CD4-positive, alpha-beta T cell treated with Interleukin-4 for 4 hours (primary cell): ENCODE results near the gene TRIM72.
"Not testable (repeated sequence)": the region's sequence is repeated elsewhere in the genome, so short reads cannot be mapped to it uniquely, and the experiment has no call there.

Source experiments
- DNase-seq: peaks from one replicate; pipeline ENCODE4 v3.0.0-alpha.2; 2020

The TRIM72 gene, protein sequence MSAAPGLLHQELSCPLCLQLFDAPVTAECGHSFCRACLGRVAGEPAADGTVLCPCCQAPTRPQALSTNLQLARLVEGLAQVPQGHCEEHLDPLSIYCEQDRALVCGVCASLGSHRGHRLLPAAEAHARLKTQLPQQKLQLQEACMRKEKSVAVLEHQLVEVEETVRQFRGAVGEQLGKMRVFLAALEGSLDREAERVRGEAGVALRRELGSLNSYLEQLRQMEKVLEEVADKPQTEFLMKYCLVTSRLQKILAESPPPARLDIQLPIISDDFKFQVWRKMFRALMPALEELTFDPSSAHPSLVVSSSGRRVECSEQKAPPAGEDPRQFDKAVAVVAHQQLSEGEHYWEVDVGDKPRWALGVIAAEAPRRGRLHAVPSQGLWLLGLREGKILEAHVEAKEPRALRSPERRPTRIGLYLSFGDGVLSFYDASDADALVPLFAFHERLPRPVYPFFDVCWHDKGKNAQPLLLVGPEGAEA

DNA sequence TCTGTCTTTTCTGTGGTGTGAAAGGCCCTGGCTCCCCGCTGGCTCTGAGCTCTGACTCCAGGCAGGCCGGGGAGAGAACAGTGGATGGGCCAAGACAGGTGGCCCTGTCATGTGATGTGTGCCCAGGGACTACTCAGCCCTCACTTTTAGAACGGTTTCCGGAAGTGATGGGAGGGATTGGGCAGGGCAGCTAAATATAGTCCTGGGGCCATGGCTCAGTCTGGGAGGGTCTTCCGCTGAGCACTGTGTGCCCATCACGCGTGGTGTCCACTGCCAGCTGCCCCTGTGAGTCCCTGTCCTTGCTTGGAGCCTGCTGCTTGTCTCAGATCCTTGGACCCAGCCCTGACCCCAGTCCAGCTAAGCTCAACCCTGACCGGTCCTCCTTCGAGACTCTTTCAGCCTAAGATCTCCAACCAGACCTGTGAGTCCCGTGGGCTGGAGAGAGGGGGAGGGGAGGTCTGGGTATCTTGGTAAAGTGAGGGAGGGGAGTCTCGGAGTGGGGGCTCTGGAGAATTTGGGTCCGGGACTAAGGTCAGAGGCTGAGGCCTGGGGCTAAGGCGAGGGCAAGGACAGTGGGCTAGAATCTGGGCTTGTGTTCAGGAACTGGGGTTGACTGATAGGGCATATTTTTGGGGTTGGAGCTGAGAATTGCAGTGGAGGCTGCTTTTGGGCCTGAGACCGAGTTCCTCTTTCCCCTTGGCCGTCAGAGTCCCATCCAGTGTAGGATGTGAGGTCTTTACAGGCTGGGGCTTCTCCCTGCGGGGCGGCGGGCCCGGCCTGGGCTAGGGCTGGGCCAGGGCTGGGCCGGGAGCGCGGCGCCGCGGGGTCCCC is at the start of gene TRIM72:
Gene TRIM72, plus strand, starts transcription at position 243 of the 831 bp plus-strand sequence. CDS start 620 bp downstream, outside the sequence.
- DNase-seq, result no peak

DNA sequence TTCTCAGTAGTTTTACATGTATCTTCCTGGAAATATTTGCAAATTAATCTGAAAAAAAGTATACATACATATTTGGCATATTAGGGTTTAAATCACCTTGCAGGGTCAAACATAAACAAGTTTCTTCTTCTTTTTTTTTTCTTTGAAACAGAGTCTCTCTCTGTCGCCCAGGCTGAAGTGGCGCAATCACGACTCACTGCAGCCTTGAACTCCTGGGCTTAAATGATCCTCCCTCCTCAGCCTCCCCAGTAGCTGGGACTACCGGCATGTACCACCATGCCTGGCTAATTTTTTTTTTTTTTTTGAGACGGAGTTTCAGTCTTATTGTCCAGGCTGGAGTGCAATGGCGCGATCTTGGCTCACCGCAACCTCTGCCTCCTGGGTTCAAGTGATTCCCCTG is 46.6 kb upstream of the TRIM72 start:
- no peak for DNase-seq

DNA sequence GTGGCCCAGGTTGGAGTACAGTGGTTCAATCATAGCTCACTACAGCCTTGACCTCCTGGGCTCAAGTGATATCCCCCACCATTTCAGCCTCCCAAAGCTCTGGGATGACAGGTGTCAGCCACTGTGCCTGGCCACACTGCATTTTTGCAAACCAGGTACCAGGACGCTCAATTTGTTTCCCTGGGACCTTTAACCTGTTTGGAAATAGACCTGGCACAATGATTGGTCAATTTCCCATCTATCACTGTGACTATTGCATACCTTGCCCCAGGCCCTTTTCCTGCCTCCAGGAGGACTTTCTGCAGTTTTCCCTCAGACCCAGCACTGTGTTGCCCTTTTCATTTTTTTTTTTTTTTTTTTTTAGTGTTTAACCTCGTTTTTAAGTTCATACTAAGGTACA is 45.1 kb upstream of the TRIM72 start:
- no peak for DNase-seq

DNA sequence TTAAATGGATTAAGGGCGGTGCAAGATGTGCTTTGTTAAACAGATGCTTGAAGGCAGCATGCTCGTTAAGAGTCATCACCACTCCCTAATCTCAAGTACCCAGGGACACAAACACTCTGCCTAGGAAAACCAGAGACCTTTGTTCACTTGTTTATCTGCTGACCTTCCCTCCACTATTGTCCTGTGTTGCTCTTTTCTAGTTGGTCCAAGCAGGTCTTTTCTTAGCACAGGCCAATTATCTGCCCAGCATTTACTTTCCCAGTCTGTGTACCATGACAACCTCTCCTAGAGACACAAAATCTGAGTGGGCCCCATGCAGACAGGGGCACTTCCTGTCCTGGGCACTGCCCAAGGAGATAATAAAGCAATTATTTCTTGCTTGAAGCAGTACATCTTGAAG is 43.9 kb upstream of the TRIM72 start:
- not testable (repeated sequence) for DNase-seq

DNA sequence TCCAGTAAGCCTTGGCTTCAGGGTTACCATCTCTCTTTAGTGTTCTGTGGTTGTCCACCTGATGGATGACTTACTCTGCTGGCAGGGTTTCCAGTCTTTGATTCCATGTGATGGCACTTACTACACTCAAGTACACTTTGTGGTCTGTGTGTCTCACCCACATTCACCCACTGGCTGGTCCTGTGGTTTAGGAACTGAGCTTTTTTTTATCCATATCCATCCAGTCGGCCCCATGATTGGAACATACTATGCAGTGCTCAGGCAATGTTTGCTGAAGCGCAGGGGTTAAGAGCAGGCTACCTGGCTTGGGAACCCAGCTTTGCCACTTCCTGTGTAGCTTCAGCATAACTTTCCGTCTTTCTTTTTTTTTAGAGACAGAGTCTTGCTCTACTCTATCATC is 36.8 kb upstream of the TRIM72 start:
- peak; percentile 52 for DNase-seq

DNA sequence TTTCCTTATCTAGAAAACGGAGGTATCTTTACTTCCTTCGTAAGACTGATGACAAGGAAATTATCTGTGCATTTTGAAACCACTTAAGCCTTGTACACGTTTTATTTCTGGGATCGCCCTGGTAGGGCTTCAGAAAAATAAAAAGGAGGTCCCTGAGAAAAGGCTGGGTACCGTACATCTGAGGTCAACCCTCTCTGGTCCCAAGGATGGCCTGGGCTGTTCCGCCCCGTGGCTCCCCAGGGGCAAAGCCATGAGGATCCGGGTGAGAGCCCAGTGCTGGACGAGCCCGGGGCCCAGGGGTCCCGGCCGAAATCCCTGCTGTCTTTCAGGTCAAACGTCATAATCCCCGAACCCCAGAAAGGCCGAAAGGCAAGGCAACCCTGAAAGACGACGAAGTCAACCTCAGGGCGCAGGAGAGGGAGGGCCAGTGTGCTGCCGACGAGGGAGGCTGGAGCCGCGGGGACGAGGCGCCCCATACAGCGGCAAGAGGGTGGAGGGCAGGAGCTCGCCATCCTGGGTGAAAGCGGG is 34.6 kb upstream of the TRIM72 start:
- DNase-seq, result no peak

DNA sequence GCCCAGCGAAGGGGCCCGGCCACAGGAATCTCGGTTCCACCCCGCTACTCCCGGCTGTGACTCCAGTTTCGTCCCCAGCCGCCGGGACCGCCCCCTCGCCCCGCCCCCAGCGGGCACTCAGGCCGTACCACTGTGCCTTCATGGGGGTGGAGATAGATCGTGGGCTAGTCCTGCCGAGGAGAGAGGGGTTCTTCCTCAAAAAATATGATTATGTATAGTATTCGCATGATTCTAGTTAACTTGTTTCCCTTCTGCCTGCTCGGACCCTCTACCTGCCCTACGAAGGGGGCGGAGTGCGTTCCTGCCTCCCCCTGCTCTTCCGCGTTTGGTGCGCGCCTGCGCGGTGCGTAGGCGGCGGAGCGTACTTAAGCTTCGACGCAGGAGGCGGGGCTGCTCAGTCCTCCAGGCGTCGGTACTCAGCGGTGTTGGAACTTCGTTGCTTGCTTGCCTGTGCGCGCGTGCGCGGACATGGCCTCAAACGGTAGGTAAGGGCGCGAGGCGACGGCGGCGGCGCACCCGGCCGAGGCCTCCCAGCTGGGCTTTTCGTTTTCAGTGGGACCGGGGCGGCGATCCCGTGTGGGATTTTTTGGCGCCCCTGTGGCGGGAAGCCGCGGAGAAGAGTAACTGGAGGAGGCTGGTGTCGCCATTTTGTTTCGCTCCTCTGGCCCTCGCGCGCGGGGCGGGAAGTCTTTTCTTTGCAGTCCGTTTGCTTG is 34.0 kb upstream of the TRIM72 start, which contains the start of gene FUS:
Gene FUS, plus strand, starts transcription at position 393 of the 713 bp plus-strand sequence. Its CDS starts 76 bp downstream, at position 469.
- peak; percentile 90 for DNase-seq

DNA sequence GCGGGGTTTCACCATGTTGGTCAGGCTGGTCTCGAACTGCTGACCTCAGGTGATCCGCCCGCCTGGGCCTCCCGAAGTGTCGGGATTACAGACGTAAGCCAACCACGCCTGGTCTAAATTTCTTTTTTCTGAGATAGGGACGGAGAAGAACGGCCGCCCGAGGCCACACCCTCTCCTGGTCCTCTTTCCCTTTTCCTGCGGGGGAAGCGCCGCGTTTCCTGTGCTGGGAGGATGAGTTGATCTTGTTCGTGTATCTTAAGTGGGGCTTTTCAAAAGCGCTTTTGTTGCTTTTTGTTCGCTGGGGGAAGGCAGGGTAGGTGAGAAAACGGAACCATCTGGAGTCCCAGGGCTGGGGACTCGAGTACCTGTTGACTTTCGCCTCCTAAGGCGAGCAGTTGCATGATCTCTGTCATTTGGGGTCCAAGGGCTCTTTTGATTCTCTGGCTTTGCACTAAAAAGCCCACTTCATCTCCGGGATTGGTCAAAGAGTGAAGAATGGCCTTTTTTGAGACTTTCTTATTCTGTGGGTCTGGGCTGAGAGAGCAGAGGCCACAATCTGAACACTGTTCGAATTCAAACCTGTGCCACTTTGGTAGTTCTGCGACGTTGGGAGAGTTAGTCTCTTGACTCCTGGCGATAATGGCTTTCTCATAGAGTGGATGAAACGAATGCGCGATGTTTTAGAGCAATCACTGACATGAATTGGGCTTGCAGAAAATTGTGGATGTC is 32.7 kb upstream of the TRIM72 start:
- no peak for DNase-seq

DNA sequence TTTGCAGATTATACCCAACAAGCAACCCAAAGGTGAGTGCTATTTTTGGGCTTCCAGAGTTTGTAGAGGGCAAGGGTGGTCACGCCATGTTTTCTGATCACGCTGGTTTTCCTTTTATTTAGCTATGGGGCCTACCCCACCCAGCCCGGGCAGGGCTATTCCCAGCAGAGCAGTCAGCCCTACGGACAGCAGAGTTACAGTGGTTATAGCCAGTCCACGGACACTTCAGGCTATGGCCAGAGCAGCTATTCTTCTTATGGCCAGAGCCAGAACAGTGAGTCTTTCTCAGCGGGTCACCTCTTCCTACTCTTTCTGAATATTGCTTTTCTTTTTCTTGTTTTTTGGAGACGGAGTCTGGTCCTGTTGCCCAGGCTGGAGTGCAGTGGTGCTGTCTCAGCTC is 31.5 kb upstream of the TRIM72 start:
- no peak for DNase-seq

DNA sequence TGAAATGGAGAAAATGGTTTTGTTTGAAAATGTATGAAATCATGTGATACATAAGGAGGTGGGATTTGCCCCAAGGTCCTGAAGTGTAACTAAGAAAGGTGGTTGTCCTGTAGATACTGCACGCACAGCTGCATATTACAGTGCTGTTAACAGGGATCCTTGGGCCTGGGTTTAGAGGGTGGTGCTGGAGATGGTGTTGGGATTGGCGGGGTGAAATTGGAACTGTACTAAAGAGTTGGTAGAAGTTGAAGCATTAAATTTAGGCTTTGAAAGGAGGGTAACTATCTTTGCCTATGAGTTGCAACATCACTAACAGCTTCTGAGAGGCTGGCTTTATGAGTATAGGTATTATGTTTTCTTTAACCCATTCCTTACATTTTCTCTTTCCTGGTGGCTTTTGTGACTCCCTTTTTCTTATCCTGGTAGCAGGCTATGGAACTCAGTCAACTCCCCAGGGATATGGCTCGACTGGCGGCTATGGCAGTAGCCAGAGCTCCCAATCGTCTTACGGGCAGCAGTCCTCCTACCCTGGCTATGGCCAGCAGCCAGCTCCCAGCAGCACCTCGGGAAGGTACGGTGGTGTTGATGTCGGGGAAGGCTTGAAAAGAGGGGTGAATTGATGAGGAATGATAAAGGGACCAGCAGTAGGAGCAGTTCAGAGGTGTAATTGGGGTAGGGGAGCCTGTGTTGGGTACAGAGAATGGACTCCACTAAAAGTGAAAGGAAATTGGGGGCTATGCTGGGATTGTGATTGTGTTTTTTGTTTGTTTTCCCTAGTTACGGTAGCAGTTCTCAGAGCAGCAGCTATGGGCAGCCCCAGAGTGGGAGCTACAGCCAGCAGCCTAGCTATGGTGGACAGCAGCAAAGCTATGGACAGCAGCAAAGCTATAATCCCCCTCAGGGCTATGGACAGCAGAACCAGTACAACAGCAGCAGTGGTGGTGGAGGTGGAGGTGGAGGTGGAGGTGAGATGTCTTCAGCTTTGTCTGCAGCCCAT is 30.2 kb upstream of the TRIM72 start:
- DNase-seq, result no peak

DNA sequence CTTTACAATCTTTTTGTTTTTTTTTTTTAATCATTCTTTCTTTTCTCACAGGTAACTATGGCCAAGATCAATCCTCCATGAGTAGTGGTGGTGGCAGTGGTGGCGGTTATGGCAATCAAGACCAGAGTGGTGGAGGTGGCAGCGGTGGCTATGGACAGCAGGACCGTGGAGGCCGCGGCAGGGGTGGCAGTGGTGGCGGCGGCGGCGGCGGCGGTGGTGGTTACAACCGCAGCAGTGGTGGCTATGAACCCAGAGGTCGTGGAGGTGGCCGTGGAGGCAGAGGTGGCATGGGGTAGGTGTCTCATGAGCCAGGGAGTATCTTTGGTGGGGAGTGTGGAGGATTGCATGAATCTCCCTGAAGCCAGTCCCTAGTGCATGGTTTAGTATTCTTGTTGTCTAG is 29.0 kb upstream of the TRIM72 start:
- no peak for DNase-seq

DNA sequence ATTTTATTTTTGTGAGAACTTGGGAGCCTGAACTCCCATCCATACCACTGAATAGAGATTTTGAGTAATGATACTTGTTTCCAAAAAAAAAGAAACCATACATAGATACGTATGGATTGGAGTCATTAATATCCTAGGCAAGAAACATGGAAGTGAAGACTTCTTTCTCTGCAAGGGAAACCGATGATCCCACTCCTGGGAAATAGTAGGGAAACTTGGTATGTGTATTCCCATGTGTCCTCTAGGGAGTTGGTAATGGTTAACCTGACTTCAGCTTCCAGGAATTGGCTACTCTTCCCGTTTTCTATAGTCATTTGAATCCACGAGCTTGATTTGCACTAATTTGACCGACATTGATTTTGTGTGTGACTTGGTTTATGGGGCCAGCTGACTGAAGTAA is 28.6 kb upstream of the TRIM72 start:
- DNase-seq, result no peak

DNA sequence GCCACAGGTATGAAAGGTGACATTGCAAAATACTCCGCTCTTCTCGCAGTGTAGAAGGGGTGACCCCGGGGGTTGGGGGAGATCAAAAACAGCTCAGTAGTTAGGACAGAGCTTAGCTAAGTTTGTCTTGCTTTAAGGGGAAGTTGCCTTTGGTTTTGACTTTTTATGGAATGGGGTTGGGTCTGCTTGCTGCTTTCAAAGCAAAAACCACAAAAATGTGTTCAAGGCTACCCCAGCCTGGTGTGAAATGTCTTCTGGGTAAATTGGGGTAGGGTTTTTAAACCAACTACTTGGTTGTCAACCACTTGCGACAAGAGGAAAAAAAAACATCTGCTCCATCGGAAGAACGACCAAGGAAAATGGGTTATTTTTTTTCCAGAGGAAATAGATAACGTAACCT is 27.7 kb upstream of the TRIM72 start:
- no peak for DNase-seq

DNA sequence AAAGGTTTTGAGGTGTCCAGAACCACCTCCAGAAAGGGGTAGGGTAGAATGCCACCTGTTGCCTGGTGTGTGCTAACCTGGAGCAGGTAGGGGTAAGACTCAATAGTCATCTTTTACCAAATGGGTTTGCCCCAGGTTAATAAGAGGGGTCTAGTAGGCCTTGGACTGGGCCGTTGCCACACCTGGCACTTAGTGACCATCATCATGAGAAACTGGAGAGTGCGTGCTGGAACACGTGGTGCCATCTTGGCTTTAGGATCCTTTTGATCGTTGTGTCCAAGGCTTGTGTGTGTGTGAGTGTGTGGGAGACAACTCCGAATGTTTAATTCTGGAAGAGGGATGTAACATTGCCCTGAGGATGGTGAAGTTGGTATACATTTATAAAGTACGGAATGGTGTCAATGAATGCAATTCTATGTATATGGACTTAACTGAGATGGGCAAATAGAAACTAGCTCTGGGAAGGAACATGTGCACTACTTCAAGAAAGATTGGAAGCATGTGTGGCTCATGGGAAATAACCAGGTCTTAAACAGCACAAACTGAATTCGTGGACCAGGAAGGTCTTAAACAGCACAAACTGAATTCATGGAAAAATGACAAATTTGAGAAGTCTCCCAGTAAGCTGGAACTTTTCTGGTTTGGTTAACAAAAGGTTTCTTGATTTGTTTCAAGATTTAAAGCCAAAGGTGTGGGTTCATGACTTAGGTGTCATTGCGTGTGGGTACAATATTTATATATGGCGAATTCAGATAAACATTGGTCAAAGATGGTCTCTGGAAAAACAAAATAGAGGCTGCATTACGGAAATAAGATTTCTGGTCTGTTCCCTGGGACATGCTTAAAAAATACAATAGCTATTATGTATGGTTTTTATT is 26.8 kb upstream of the TRIM72 start:
- no peak for DNase-seq

DNA sequence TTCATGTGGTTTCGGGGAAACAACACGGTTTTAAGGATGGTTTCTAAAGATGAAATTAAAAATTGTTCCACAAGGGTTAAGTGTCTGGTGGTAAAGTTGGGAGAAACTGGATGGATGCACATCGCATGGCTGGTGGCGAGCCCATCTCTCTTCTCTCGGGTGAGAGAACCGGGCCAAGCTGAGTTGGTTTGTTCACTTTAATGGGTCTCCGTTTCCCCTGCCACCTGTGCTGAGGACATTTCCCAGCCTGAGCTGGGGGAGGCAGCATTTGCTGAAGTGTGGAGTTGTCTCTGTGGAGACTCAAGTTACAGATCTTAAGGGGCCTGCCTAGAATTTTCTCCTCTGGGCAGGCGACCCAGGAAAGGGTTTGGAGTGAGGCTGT is 26.1 kb upstream of the TRIM72 start:
- no peak for DNase-seq

DNA sequence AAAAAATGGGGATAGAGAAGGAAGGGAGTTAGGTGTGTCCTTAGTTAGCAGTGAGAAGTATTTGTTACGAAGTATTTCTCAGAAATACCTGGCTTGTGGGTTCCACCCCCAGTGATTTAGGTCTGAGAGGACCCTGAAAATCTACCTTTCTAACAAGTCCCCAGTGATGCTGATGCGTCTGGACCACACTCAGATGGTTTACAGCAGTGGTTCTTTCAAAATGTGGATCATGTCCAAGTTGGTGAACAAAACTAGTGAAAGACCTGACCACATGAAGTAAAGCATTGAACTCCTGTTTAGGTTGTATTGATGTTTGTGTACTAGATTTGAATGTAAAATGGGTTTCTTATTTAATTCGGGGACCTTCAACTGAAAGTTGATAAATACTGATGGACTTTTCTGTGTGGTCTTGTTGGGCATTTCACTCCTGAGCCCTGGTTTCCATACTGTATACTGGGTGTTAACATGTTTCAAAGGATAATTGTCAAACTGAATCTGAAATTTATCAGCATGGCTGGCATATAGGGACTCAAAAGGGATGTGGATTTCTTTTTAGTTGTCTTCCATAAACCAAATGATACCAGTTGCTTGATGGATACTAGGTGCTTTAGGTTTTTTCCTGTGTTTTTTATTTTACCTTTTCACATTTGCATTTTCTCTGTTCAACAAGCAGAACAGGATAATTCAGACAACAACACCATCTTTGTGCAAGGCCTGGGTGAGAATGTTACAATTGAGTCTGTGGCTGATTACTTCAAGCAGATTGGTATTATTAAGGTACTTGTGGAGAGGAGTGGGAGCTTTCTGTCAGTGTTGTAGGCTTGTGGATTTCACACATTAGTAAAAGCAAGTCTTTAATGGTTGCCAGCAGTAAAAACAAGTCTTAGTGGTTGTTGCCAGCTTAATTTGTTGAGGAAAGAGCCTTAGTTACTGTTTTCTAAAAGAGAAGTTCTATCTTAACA is 25.2 kb upstream of the TRIM72 start:
- DNase-seq, result no peak

DNA sequence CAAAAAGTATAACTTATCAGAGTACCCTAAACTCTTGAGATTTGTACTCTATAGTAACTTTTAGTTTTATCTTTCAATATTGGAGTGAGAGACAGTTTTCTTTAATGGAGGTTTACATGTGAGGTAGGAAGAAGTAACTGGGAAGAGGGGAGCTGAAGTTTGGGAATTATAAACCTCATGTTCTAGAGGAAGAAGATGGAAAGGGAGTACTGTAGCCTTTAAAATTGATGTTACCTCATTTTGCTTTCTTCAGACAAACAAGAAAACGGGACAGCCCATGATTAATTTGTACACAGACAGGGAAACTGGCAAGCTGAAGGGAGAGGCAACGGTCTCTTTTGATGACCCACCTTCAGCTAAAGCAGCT is 24.5 kb upstream of the TRIM72 start:
- no peak for DNase-seq

DNA sequence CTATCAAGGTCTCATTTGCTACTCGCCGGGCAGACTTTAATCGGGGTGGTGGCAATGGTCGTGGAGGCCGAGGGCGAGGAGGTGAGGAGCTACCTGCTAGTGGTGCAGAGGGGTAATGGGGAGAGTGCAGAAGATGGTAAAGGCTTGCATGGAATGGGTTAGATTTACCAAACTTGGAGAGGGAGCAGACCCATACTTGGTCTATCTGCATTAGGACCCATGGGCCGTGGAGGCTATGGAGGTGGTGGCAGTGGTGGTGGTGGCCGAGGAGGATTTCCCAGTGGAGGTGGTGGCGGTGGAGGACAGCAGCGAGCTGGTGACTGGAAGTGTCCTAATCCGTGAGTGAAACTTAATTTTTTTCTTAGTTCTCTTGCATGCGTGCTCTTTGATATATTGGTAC is 23.9 kb upstream of the TRIM72 start:
- DNase-seq, result no peak
